Left lung (tissue), 10 donors: ENCODE data around the gene TRIP11. TPM values are rescaled to one million over a fixed set of nuclear protein-coding genes. Genes with fewer than 3 reads are reported as not detected.
A peak's percentile ranks its signal among the peaks of the same experiment; 100 is the strongest.

ENCODE experiments used
- ATAC-seq: fragments of 200-7000 bp; cut with Tn5 transposase; one replicate; pipeline ENCODE4 v1.9.1; 2020; ENCODE audit warnings: moderate library complexity
- DNase-seq, 4 donors: peaks; one replicate each; pipeline ENCODE4 v3.0.0-alpha.2; 2013 to 2020
- H3K27ac ChIP-seq, 2 donors: fragments of 200-600 bp; sonication (generic) in 1 of 2; one replicate each; pipeline versions ENCODE4 v1.5.0 to v1.8.0; 2020 to 2021
- H3K27me3 ChIP-seq, 2 donors: fragments of 200-600 bp; sonication (generic) in 1 of 2; one replicate each; pipeline versions ENCODE4 v1.5.0 to v1.8.0; 2020 to 2021
- H3K36me3 ChIP-seq, 2 donors: fragments of 200-600 bp; sonication (generic) in 1 of 2; one replicate each; pipeline versions ENCODE4 v1.5.0 to v1.8.0; 2020 to 2021
- H3K4me1 ChIP-seq, 2 donors: fragments of 200-600 bp; one replicate each; pipeline ENCODE4 v1.8.0; 2021
- H3K4me3 ChIP-seq, 2 donors: fragments of 200-600 bp; sonication (generic) in 1 of 2; one replicate each; pipeline versions ENCODE4 v1.5.0 to v1.8.0; 2020 to 2021; ENCODE audit warnings: mild to moderate bottlenecking in 1 of 2
- H3K9me3 ChIP-seq, 2 donors: fragments of 200-600 bp; sonication (generic) in 1 of 2; one replicate each; pipeline versions ENCODE4 v1.5.0 to v1.8.0; 2020 to 2021
- intact Hi-C, 2 donors: fragments of 100-400 bp; cut with DNase I; formaldehyde crosslinking; loops; one replicate each; pipeline versions ENCODE4 v1.11.2 to v1.14.2; 2022
- polyA plus RNA-seq, 6 donors: library from polyadenylated mRNA; unstranded; fragments of 120-200 nt; gene quantifications; one replicate each; pipeline ENCODE4 v1.2.1, GENCODE V29; 2013; ENCODE audit not compliant: insufficient read length in 6 of 6
- total RNA-seq, 2 donors: library from RNA; stranded (reverse); fragmentation: NEBNext Ultra II Directional; extraction: Animal tissue kit (Norgen Biotek cat#: 25700); gene quantifications; one replicate each; pipeline ENCODE4 v1.2.1, GENCODE V29; 2021
- TF ChIP-seq, protein P1 (sequence below), 2 donors: fragments of 200-600 bp; sonication (generic) in 1 of 2; IDR thresholded peaks; one replicate each; pipeline versions ENCODE4 v1.5.0 to v1.8.0; 2021; ENCODE audit warnings: antibody characterized with exemption in 2 of 2
- donor health status: DM: no; HTN: yes; CAD: no.
- donor health status: DM: no; HTN: no; CAD: no.

The TRIP11 gene
- total and polyA plus RNA-seq, 8 donors = 26.3 to 64.3 (median 36.6) TPM

DNA sequence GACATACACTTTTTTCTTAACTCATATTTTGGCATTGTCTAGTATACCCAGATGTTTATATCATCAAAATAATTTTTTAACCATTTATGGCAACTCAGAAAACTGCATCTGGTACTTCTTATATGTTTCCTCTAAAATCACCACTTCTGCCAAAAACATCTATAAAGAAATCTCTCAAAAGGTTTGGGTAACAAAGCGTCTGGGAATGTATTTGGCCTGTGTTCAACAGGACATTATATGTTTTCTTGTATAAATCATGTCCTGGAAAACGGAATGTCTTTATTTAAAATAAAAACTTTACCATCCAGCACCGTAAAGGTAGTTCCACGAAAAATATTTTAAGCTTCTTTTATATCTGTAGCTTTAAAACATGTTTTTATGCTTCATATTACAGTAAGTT, 56.3 kb downstream of the TRIP11 start:
- TF ChIP-seq, protein P1, sequence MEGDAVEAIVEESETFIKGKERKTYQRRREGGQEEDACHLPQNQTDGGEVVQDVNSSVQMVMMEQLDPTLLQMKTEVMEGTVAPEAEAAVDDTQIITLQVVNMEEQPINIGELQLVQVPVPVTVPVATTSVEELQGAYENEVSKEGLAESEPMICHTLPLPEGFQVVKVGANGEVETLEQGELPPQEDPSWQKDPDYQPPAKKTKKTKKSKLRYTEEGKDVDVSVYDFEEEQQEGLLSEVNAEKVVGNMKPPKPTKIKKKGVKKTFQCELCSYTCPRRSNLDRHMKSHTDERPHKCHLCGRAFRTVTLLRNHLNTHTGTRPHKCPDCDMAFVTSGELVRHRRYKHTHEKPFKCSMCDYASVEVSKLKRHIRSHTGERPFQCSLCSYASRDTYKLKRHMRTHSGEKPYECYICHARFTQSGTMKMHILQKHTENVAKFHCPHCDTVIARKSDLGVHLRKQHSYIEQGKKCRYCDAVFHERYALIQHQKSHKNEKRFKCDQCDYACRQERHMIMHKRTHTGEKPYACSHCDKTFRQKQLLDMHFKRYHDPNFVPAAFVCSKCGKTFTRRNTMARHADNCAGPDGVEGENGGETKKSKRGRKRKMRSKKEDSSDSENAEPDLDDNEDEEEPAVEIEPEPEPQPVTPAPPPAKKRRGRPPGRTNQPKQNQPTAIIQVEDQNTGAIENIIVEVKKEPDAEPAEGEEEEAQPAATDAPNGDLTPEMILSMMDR (IDR thresholded peaks at IDR 0.05) = no peak
- Histone ChIP-seq H3K27me3 (no peaks in the 10 kb centered on the region), H3K4me1 (peaks cover 7 to 40% of the 10 kb centered on the region in 2 donors), H3K36me3 (peaks cover 0 to 36% of the 10 kb centered on the region in 2 donors), H3K27ac (no peak overlapping the region), H3K9me3 (no peaks in the 10 kb centered on the region), H3K4me3 (no peak overlapping the region)
- intact Hi-C loops = no loop called here
- ATAC-seq (no peak), DNase-seq (no peak)

DNA sequence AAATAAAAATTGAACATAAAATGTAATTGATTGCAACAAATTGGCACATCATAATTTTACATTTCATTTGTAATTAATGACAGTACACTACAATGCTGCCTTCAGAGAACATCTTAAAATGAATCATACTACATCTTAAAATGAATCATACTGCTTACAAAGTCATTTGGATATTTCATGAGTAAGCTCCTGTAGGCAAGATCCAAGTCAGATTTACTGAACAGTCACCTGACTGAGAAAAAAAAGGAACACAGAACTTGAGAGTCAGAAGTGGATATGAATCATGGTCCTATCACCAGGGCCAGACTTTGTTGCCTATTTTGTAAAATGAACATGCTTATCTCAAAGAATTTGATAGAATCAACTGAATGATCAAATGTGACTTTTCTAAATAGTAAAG, 59.7 kb downstream of the TRIP11 start:
- DNase-seq (no peak), ATAC-seq (peak; percentile 95)
- Histone ChIP-seq H3K36me3 (peaks cover 0 to 38% of the 10 kb centered on the region in 2 donors), H3K27ac (peak overlapping the region; percentile 28 to 46), H3K4me1 (peaks cover 2 to 20% of the 10 kb centered on the region in 2 donors), H3K9me3 (no peaks in the 10 kb centered on the region), H3K27me3 (no peaks in the 10 kb centered on the region), H3K4me3 (no peak overlapping the region)
- TF ChIP-seq, protein P1 (IDR thresholded peaks at IDR 0.05) = no peak
- intact Hi-C loops = no loop called here

DNA sequence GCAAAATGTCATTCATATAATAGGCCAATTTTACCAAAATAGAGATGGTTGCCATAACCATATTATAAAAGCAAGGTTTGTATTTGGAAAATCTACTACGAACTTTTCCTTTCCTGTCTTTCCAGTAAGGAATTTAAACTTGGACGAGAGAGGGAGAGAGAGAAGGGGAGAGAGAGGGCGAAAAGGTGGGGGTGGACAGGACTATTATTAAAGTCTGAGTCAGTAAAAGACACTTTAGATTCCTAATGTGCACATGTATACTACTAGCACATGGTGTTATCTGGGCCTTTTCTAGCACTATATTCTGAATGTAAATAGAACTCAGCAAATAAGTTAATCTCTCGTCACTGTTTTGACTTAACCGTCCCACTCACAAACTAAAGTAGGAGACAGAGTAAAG, 62.0 kb downstream of the TRIP11 start:
- no peaks in the 10 kb centered on the region for H3K27me3 ChIP-seq
- no peak overlapping the region for H3K27ac ChIP-seq
- TF ChIP-seq, protein P1 (IDR thresholded peaks at IDR 0.05) = no peak
- DNase-seq (no peak), ATAC-seq (no peak)
- H3K36me3 ChIP-seq = peaks cover 0 to 48% of the 10 kb centered on the region in 2 donors
- peaks cover 0 to 13% of the 10 kb centered on the region in 2 donors for H3K4me1 ChIP-seq
- intact Hi-C loops = no loop called here
- no peak overlapping the region for H3K4me3 ChIP-seq
- no peaks in the 10 kb centered on the region for H3K9me3 ChIP-seq

DNA sequence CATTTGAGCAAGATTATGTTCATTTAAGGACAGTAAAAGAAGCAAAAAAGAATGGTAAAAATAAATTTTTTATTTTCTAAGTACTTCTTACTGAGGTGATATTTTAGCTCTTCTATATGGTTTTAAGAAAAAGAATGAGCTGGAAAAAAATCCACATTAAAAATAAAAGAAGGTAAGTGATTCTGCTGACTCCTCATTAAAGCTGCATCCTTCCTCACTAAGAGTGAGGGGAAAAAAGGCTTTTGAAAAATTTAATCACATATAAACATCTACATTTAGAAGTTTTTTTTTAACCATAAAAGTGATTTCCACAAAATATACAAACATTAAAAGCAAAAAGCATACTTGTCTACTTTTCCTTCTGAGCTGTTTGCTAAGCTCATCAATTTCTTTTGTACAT, 64.1 kb downstream of the TRIP11 start:
- Histone ChIP-seq H3K36me3 (peaks cover 0 to 70% of the 10 kb centered on the region in 2 donors), H3K4me1 (peaks cover 0 to 13% of the 10 kb centered on the region in 2 donors), H3K4me3 (no peak overlapping the region), H3K27me3 (no peaks in the 10 kb centered on the region), H3K9me3 (no peaks in the 10 kb centered on the region), H3K27ac (no peak overlapping the region)
- no peak for DNase-seq
- intact Hi-C loops = no loop called here
- TF ChIP-seq, protein P1 (IDR thresholded peaks at IDR 0.05) = no peak
- no peak for ATAC-seq

DNA sequence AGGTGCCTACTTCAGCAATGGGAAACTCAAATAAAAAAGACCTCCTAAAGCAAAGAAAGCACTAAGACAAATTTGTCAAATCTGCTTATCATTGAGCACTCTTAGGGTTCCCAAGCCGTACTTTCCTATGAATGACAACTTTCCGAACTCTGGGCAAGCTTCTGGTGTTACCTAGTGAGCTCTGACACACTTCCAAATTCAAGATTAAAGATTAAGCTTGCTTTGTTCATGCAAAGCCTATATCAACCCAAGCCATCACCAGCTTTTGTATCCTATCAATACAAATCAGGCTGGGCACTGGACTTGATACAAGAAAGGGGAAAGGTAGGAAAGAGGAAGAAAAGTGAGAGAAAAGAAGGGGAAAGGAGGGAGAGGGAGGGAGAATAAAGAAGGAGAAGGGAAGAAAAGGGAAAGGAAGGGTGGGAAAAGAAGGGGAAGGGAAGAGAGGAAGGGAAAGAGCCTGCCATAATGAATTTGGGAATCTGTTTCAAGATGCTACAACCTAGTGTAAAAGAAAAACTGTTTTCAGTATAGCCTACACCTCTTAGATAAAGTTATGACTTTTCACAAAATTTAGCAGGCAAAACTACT, 68.6 kb downstream of the TRIP11 start:
- H3K9me3 ChIP-seq = no peaks in the 10 kb centered on the region
- H3K4me1 ChIP-seq = no peaks in the 10 kb centered on the region
- TF ChIP-seq, protein P1 (IDR thresholded peaks at IDR 0.05) = no peak
- ATAC-seq (no peak), DNase-seq (no peak)
- no peak overlapping the region for H3K4me3 ChIP-seq
- H3K27me3 ChIP-seq = no peaks in the 10 kb centered on the region
- intact Hi-C loops = no loop called here
- H3K27ac ChIP-seq = no peak overlapping the region
- H3K36me3 ChIP-seq = peaks cover 0 to 82% of the 10 kb centered on the region in 2 donors
